Stimulated activated CD8-positive, alpha-beta memory T cell treated with anti-CD3 and anti-CD28 coated beads, Interleukin-2, amount 100 ng/mL, for 48 hours (primary cell): ENCODE measurements around the gene KCNA2.

Experiments
- DNase-seq, 2 donors: peaks; one replicate each; pipeline ENCODE4 v3.0.0-alpha.2; 2020; ENCODE audit warnings: low read depth in 2 of 2

Gene KCNA2

DNA sequence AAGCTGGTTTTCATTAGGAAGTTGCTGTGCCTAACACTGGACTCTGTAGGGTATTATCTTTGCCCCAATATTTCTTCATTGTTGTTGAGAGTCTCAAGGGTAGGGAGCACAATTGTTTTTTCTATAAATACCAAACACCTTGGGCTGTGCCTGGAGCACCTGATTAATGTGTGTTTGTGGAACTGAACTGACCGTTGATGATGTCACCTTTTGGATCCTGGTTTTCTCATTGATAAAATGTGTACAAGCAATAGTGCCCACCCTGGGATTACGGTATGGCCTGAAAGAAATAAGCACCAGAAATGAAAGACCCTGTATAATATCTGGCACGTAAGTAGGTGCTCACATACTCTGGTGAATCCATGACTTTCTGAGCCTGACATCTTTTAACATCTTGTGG is 39.3 kb downstream of the KCNA2 start:
- DNase-seq = no peak

DNA sequence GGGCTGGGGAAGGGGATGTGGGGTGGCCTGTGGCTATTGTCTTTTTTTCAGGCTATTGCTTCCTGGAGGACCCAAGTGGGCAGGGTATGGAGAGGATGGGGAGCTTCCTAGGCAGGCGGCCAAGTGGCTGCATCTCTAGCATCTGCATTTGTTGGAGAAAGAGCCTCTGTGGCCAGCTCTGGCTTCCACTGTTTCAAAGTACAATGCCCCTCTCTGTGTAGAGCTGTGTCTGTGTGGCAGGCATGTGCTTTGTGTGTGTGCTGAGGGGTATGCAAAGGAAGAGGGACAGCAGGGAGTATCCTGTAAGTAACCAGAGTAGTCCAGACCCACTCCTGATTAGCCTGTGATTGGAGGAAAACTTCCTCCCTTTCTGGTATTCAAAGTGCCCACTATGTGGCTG is 40.6 kb downstream of the KCNA2 start:
- no peak for DNase-seq

DNA sequence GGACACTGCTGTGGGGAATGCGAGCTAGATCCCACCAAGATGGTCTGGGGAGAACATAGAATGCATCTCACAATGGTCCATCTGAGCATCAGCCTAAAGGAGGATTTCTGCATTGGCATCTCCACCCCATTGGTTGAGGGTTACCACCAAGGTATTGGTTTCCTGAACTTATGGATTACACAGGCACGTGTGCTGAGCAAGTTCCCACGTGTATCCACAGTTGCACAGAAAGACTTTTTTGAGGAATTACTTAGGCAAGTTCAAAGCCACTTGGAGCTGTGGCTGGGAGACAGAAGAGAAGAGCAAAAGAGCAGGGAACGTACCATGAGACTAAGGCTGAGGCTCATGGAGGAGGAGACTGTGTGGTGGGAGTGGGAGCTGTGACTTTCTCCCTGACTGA is 43.1 kb downstream of the KCNA2 start:
- no peak for DNase-seq

GRCh38 chr1:110561596-110561995 is 44.6 kb downstream of the KCNA2 start:
- DNase-seq = no peak

GRCh38 chr1:110559157-110559556 is 47.0 kb downstream of the KCNA2 start:
- peak in 1 of 2 donors; percentile 6 for DNase-seq

GRCh38 chr1:110557481-110557880 is 48.7 kb downstream of the KCNA2 start:
- DNase-seq = no peak

GRCh38 chr1:110556471-110556807 is 49.7 kb downstream of the KCNA2 start:
- DNase-seq = no peak

DNA sequence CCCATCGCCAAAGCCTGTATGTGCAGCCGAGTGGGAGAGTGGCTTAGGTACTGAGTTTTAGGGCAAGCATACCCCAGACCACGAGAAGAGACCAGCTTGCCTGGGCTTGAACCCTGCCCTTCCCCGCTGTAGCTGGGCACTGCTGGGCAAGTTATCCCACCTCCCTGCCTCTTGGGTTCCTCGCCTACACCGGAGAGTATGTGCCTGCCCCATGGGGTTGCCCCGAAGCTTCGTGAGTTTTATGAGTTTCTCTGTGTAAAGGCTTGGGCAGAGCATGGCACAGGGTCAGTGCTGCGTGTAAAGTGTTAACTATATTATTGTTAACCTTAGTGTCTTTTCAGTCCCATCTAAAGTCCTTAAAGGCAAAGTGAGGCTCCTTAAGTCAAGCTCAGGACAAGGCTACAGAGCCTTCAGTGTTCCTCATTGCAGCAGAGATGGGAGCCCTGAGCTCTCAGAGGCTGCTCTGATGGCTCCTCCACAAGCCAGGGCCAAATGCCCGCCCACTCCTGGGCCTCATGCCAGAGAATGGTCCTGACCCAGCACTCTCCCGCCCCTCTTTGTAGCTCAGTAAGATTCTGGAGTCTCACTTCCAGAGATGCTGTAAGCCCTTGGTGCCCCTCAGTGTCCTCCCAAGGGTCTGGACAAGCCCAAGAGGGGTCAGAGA is 50.2 kb downstream of the KCNA2 start:
- DNase-seq = no peak

- peak; percentile 36 to 48 for DNase-seq
Observed at GRCh38 chr1:110554871-110555801, 51.0 kb downstream of the KCNA2 start.

DNA sequence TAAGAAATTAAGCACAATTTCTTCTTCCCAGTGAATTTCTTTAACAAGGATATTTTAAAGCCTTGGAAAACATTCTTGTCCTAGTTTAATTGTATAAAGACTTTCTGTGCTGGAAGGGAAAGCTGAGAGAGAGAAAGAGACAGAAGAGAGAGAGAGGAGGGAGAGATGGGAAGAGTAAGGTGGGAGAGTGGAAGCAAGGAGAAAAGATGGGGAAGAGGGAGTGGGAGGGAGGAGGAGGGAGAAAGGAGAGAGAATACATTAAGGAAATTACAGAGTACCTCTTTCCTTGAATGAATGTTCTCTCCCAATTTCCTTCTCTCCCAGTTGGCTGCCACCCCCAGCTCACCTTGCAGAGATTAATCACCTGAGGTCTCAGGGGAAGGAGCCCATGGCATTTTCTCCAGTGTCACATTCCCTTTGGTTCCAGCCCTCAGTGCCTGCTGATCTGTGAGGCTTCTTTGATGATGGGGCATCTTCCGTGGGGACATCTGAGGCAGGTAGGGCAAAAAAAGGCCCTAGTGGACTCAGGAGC is 54.8 kb downstream of the KCNA2 start:
- DNase-seq = no peak

- DNase-seq = no peak
Observed at GRCh38 chr1:110549831-110550230, 56.3 kb downstream of the KCNA2 start.

DNA sequence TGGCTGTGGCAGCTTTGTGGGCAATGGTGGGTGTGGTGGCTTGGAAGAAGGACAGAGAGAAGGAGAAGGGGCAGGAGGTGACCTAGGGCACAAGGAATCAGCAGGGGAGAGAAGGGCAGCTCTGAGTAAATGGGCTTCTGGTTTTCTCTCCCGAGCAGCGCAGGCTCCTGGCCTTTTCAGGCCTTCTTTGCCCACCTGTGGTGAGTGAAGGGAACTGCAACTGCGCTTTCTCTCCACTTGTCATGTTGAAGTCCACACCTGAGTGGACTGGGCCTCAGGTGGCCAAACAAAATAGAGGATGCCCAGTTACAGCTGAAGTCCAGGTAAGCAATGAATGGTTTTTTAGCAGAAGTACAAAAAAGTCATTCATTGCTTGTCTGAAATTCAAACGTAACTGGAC is 57.8 kb downstream of the KCNA2 start:
- DNase-seq = no peak

GRCh38 chr1:110547017-110547416 is 59.1 kb downstream of the KCNA2 start:
- DNase-seq = no peak

DNA sequence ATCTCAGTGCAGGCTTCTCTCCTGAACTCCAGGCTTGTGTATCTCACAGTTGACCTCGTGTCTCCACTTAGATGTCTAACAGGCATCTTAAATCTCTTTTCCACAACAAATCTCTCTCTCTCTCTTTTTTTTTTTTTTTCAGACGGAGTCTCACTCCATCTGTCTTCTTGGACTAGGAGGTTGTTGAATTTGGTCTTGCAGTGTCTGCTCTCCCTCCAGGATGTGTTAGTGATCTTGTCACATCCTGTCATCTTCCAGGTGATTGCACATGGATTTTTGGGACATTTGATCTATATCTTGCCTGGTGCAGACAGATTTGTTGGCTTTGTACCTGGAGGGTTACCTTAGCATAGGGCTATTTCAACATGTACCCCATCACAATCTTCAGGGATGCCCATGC is 60.7 kb downstream of the KCNA2 start:
- no peak for DNase-seq

- no peak for DNase-seq
Observed at GRCh38 chr1:110544753-110545152, 61.4 kb downstream of the KCNA2 start.
